ENCODE results near the gene PSMC5. TPM values are rescaled to one million over a fixed set of nuclear protein-coding genes. Genes with fewer than 3 reads are reported as not detected.

PSMC5 gene
- polyA plus RNA-seq, 1 donor (not counting 4 experiments of a cell fraction or from before 2014, with no cell fraction given), result 141 TPM

DNA sequence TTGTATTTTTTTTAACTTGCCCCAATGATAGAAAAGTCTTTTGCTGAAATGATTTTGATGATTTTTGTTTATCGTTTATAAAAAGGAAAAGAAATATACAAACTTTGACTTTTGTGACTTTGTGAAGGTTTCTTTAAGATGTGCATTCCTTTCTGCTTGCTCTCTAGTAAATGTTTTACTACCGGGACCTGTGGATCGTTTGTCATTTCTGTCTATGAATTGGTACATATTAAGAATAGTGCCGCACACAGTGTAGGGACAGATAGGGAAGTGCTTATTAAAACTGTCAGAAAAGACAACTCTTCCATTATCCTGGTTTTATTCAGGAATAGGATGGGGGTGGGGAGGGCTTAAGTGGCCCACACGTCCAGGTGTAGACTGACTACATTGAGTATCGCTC, 8.1 kb upstream of the PSMC5 start:
- no peak overlapping the region for H3K9ac ChIP-seq (ENCODE audit: control insufficient read depth, extremely low read depth, insufficient read depth, low read length)
- H3K9me1 ChIP-seq (ENCODE audit: control insufficient read depth, extremely low read depth, insufficient read depth, low read length), result no peaks in the 10 kb centered on the region
- no peak overlapping the region for H3K27ac ChIP-seq (ENCODE audit: control insufficient read depth, insufficient read depth, low read length)
- FAIRE-seq (no peak), DNase-seq (ENCODE audit: low read depth, low spot score) (no peak)
- no peaks in the 10 kb centered on the region for H3K4me1 ChIP-seq (ENCODE audit: control insufficient read depth, extremely low read depth, insufficient read depth, low read length)
- dilution Hi-C loops (cut with MboI; ENCODE audit: extremely low pct_ligation_motif_present, low sequenced_read_pairs), result loop anchor here (5.0 kb wide), 1 partner anchor 37 kb away; no protein-coding TSS in a partner anchor
- H3K27me3 ChIP-seq (ENCODE audit: control insufficient read depth, extremely low read depth, insufficient read depth, low read length), result no peaks in the 10 kb centered on the region
- H4K20me1 ChIP-seq (ENCODE audit: control insufficient read depth, extremely low read depth, insufficient read depth, low read length), result peaks cover 9% of the 10 kb centered on the region
- no peaks in the 10 kb centered on the region for H3K9me3 ChIP-seq (ENCODE audit: control insufficient read depth, low read depth, low read length)
- H3K4me2 ChIP-seq (ENCODE audit: control insufficient read depth, extremely low read depth, insufficient read depth, low read depth, low read length), result no peak overlapping the region
- H3K36me3 ChIP-seq (ENCODE audit: control insufficient read depth in 2 of 2, extremely low read depth in 1 of 2, insufficient read depth in 2 of 2, low read length in 2 of 2), result peaks cover 64 to 71% of the 10 kb centered on the region in 2 experiments
- no peak overlapping the region for H2AFZ ChIP-seq (ENCODE audit: control insufficient read depth, low read length)
- TF ChIP-seq, protein P1, sequence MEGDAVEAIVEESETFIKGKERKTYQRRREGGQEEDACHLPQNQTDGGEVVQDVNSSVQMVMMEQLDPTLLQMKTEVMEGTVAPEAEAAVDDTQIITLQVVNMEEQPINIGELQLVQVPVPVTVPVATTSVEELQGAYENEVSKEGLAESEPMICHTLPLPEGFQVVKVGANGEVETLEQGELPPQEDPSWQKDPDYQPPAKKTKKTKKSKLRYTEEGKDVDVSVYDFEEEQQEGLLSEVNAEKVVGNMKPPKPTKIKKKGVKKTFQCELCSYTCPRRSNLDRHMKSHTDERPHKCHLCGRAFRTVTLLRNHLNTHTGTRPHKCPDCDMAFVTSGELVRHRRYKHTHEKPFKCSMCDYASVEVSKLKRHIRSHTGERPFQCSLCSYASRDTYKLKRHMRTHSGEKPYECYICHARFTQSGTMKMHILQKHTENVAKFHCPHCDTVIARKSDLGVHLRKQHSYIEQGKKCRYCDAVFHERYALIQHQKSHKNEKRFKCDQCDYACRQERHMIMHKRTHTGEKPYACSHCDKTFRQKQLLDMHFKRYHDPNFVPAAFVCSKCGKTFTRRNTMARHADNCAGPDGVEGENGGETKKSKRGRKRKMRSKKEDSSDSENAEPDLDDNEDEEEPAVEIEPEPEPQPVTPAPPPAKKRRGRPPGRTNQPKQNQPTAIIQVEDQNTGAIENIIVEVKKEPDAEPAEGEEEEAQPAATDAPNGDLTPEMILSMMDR (optimal IDR thresholded peaks at IDR 0.05 in 1 of 3, IDR thresholded peaks at IDR 0.05 in 1 of 3, conservative IDR thresholded peaks at IDR 0.05 in 1 of 3; ENCODE audit: extremely low read depth in 1 of 3, insufficient read depth in 2 of 3, low read length in 3 of 3), result no peak
- TF ChIP-seq EZH2 (IDR thresholded peaks at IDR 0.05; ENCODE audit: low read length), result no peak
- H3K4me3 ChIP-seq (ENCODE audit: control insufficient read depth in 2 of 3, extremely low read depth in 1 of 3, insufficient read depth in 2 of 3, low read depth in 1 of 3, low read length in 3 of 3), result no peak overlapping the region
- peaks cover 15% of the 10 kb centered on the region for H3K79me2 ChIP-seq (ENCODE audit: control insufficient read depth, insufficient read depth, low read length)

DNA sequence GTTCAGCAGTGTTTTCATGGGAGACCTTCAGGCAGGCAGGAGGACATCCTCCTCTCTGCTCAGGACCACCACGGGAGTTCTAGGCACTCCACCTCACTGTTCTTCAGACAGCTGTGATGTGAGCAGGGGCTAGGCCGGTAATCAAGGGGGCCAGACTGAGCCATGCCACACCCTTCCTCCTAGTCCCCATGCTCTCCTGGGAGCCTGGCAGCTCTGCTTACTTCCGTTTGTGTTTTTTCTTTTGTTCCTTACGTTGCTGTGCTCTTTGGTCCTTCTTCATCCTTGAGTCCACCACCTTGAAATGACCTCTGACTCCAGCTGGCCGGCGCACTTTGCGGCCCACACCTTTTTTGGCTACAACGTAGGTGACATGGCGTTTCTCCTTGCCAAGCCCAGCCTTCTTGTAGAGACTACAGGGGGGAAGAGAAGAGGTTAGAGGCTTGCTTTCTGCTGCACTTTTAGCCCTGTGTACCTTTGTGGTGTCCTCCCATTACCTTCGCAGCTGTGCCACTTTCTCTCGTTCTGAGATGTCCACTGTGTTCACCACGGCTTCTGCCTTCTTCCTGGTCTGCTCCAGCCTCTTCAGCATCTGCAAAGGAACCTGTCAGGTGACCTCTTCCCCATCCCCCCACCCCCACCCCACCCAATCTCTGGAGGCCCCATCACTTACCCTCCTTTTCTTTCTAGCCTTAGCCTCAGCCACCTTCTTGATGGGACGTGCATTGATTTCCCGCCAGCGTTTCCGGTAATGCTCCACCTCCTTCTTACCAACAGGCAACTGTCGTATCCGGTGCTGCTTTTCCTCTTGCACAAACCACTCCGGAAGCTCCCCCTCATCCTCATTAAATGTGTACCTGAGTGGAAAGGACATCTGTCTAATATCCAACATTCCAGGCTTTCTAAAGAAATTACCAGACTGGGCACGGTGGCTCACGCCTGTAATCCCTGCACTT, 7.4 kb upstream of the PSMC5 start:
- Histone ChIP-seq H3K27ac (ENCODE audit: control insufficient read depth, insufficient read depth, low read length) (no peak overlapping the region), H3K9ac (ENCODE audit: control insufficient read depth, extremely low read depth, insufficient read depth, low read length) (no peak overlapping the region), H3K4me2 (ENCODE audit: control insufficient read depth, extremely low read depth, insufficient read depth, low read depth, low read length) (no peak overlapping the region), H3K79me2 (ENCODE audit: control insufficient read depth, insufficient read depth, low read length) (peaks cover 19% of the 10 kb centered on the region), H3K27me3 (ENCODE audit: control insufficient read depth, extremely low read depth, insufficient read depth, low read length) (no peaks in the 10 kb centered on the region), H3K4me3 (ENCODE audit: control insufficient read depth in 2 of 3, extremely low read depth in 1 of 3, insufficient read depth in 2 of 3, low read depth in 1 of 3, low read length in 3 of 3) (no peak overlapping the region), H2AFZ (ENCODE audit: control insufficient read depth, low read length) (no peak overlapping the region), H3K9me3 (ENCODE audit: control insufficient read depth, low read depth, low read length) (no peaks in the 10 kb centered on the region), H3K36me3 (ENCODE audit: control insufficient read depth in 2 of 2, extremely low read depth in 1 of 2, insufficient read depth in 2 of 2, low read length in 2 of 2) (peaks cover 67 to 75% of the 10 kb centered on the region in 2 experiments), H4K20me1 (ENCODE audit: control insufficient read depth, extremely low read depth, insufficient read depth, low read length) (peaks cover 9% of the 10 kb centered on the region), H3K4me1 (ENCODE audit: control insufficient read depth, extremely low read depth, insufficient read depth, low read length) (no peaks in the 10 kb centered on the region), H3K9me1 (ENCODE audit: control insufficient read depth, extremely low read depth, insufficient read depth, low read length) (no peaks in the 10 kb centered on the region)
- no peak for FAIRE-seq
- no peak for TF ChIP-seq EZH2 (IDR thresholded peaks at IDR 0.05; ENCODE audit: low read length)
- TF ChIP-seq, protein P1 (optimal IDR thresholded peaks at IDR 0.05 in 1 of 3, IDR thresholded peaks at IDR 0.05 in 1 of 3, conservative IDR thresholded peaks at IDR 0.05 in 1 of 3; ENCODE audit: extremely low read depth in 1 of 3, insufficient read depth in 2 of 3, low read length in 3 of 3), result no peak
- no peak for DNase-seq (ENCODE audit: low read depth, low spot score)
- dilution Hi-C loops (cut with MboI; ENCODE audit: extremely low pct_ligation_motif_present, low sequenced_read_pairs), result loop anchor here (5.0 kb wide), 1 partner anchor 38 kb away; no protein-coding TSS in a partner anchor

Measured in keratinocyte (primary cell).